HG03025 (cell line): ENCODE data around the gene TBCB.
"Not testable (repeated sequence)": the region's sequence is repeated elsewhere in the genome, so short reads cannot be mapped to it uniquely, and the experiment has no call there.

ENCODE experiments used
- ATAC-seq: cut with Tn5 transposase; IDR thresholded peaks from one replicate; pipeline ENCODE4 v1.9.1; 2021; ENCODE audit warnings: mild to moderate bottlenecking, moderate library complexity; ENCODE audit not compliant: unreplicated experiment, low FRiP score

Gene TBCB

DNA sequence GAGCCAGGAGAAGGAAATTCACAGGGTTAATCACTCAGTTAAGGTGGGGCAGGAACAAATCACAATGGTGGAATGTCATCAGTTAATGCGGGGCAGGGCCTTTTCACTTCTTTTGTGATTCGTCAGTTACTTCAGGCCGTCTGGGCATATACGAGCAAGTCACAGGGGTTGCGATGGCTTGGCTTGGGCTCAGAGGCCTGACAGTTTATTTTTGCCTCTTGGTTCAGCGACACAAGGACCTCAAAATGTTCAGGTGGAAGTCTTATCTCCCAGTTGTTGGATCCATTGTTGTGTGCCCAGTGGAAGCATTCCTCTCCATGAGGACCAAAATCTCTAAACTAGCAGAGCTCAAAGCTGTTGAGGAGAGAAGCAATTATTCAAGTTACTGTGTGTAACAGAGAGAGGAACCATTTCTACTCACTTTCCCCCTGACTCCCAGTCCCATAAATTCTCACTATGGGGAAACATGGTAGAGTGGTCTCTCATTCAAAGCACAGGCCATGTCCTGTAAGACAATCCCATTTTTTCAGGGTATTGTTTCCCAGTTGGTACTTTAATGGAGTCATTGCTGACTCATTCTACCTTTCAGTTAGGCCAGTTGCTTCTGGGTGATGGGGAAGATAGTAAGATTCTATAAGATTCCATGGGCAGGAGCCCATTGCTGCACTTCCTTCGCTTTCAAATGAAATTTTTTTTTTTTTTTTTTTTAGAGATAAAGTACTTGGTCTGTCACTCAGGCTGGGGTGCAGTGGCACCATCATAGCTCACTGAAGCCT is 45.7 kb downstream of the TBCB start:
- ATAC-seq = no peak

DNA sequence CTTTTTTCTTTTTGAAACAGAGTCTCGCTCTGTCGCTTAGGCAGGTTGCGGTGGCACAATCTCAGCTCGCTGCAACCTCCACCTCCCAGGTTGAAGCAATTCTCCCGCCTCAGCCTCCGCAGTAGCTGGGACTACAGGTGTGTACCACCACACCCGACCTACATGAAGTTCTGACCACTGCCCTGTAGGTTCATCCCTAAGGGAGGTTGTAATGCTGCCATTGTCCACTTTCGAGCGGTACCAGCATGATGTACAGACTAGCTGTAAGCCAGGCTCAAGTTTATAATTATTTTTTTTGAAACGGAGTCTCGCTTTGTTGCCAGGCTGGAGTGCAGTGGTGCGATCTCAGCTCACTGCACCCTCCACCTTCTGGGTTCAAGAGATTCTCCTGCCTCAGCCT is 48.5 kb downstream of the TBCB start:
- no peak for ATAC-seq

GRCh38 chr19:36169084-36169760 is 54.0 kb downstream of the TBCB start:
- no peak for ATAC-seq

- ATAC-seq = no peak
Observed at GRCh38 chr19:36172852-36173251, 57.6 kb downstream of the TBCB start.

DNA sequence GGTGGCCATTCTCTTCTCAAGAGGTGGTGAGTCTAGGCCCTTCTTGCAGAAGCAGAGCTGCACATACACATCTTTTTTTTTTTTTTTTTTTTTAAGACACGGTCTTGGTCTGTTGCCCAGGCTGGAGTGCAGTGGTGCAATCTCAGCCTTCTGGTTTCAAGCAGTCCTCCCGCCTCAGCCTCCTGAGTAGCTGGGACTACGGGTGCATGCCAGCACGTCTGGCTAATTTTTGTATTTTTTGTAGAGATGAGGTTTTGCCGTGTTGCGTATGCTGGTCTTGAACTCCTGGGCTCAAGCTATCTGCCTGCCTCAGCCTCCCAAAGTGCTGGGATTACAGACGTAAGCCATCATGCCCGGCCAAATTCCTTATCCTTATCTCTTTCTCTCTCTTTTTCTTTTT is 58.6 kb downstream of the TBCB start:
- ATAC-seq = not testable (repeated sequence)
